Parathyroid adenoma (tissue), 2 donors: ENCODE data around the gene DCDC2B.

ENCODE experiments used
- H2AFZ ChIP-seq: fragments of 300-600 bp; sonication (generic); one replicate; pipeline ENCODE4 v1.7.0; 2017; ENCODE audit warnings: antibody characterized with exemption, mild to moderate bottlenecking
- H3K27ac ChIP-seq: fragments of 300-600 bp; sonication (generic); one replicate; pipeline ENCODE4 v1.7.0; 2017
- H3K27me3 ChIP-seq: fragments of 300-600 bp; sonication (generic); one replicate; pipeline ENCODE4 v1.7.0; 2017; ENCODE audit warnings: low read length; ENCODE audit not compliant: control insufficient read depth, insufficient read depth
- H3K36me3 ChIP-seq: fragments of 300-600 bp; sonication (generic); one replicate; pipeline ENCODE4 v1.7.0; 2017; ENCODE audit warnings: low read length; ENCODE audit not compliant: control insufficient read depth, insufficient read depth
- H3K4me1 ChIP-seq: fragments of 300-600 bp; sonication (generic); one replicate; pipeline ENCODE4 v1.7.0; 2017; ENCODE audit warnings: control low read depth
- H3K4me2 ChIP-seq: fragments of 300-600 bp; sonication (generic); one replicate; pipeline ENCODE4 v1.7.0; 2017; ENCODE audit warnings: low read length
- H3K4me3 ChIP-seq: fragments of 300-600 bp; sonication (generic); one replicate; pipeline ENCODE4 v1.7.0; 2017; ENCODE audit warnings: low read depth, low read length
- H3K79me2 ChIP-seq: fragments of 300-600 bp; sonication (generic); one replicate; pipeline ENCODE4 v1.7.0; 2017; ENCODE audit warnings: control low read depth
- H3K9ac ChIP-seq: fragments of 300-600 bp; sonication (generic); one replicate; pipeline ENCODE4 v1.7.0; 2017; ENCODE audit warnings: mild to moderate bottlenecking
- H3K9me3 ChIP-seq: fragments of 300-600 bp; sonication (generic); one replicate; pipeline ENCODE4 v1.7.0; 2017; ENCODE audit warnings: low read length; ENCODE audit not compliant: control insufficient read depth
- TF ChIP-seq, protein P1 (sequence below): fragments of 300-600 bp; sonication (generic); IDR thresholded peaks from one replicate; pipeline ENCODE4 v1.7.0; 2017; ENCODE audit warnings: antibody characterized with exemption, mild to moderate bottlenecking
- donor health status: primary hyperparathyroidism.

Gene DCDC2B

DNA sequence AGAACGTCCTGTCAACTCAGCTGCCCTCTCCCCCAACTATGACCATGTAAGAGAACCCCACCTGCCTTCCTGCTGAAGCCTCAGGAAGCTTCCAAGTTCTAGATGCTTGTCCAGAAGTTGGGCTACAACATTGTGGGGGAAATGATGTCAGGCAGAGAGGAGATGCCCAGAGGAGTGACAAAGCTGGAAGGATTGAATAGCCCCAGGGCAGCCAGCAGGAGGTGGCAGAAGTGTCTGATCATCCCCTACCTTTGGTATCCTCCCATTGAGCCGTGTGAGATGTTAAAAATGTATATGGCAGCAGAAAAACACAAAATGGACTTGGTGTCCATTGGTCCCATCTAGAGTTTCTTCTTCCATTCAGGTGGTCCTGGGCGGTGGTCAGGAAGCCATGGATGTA lies 19.9 kb downstream of the DCDC2B start:
- no peaks in the 10 kb centered on the region for H3K9me3 ChIP-seq
- no peaks in the 10 kb centered on the region for H3K27me3 ChIP-seq
- no peak overlapping the region for H2AFZ ChIP-seq
- no peak overlapping the region for H3K4me2 ChIP-seq
- peaks cover 2% of the 10 kb centered on the region for H3K79me2 ChIP-seq
- no peaks in the 10 kb centered on the region for H3K4me1 ChIP-seq
- H3K36me3 ChIP-seq: no peaks in the 10 kb centered on the region
- TF ChIP-seq, protein P1, sequence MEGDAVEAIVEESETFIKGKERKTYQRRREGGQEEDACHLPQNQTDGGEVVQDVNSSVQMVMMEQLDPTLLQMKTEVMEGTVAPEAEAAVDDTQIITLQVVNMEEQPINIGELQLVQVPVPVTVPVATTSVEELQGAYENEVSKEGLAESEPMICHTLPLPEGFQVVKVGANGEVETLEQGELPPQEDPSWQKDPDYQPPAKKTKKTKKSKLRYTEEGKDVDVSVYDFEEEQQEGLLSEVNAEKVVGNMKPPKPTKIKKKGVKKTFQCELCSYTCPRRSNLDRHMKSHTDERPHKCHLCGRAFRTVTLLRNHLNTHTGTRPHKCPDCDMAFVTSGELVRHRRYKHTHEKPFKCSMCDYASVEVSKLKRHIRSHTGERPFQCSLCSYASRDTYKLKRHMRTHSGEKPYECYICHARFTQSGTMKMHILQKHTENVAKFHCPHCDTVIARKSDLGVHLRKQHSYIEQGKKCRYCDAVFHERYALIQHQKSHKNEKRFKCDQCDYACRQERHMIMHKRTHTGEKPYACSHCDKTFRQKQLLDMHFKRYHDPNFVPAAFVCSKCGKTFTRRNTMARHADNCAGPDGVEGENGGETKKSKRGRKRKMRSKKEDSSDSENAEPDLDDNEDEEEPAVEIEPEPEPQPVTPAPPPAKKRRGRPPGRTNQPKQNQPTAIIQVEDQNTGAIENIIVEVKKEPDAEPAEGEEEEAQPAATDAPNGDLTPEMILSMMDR: no peak
- H3K9ac ChIP-seq: no peak overlapping the region
- no peak overlapping the region for H3K27ac ChIP-seq
- H3K4me3 ChIP-seq: no peak overlapping the region

DNA sequence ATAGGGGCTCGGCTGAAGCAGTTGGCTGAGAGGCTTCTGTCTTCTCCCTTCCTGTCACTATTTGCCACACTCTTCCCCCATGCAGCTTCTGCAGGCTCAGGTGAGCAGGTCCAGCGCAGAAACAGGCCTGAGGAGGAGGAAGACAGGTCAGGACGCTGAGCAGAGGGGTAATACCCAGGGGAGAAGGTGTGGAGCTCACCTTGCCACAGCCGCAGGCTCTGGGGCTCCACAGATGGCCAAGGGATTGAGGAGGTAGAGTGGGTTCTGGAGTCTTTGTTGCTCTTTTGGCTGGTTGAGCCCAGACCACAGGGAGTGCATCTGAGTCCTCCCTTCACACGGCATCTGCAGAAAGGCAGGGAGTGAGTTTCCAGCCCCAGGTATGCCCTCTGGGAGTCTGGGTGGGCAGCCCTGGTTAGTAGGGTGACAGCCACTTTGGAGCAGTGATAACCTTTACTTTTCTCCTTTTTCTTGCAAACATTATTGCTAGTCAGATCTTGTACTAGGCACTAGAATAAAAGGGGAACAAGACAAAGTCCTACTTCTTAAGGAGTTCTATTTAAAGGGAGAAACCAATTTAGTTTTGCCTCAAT lies 23.0 kb downstream of the DCDC2B start:
- Histone ChIP-seq H3K79me2 (no peaks in the 10 kb centered on the region), H3K27me3 (no peaks in the 10 kb centered on the region), H3K9me3 (no peaks in the 10 kb centered on the region), H3K4me2 (no peak overlapping the region), H3K9ac (no peak overlapping the region), H2AFZ (no peak overlapping the region), H3K4me3 (no peak overlapping the region), H3K4me1 (no peaks in the 10 kb centered on the region), H3K36me3 (no peaks in the 10 kb centered on the region), H3K27ac (no peak overlapping the region)
- TF ChIP-seq, protein P1: no peak

DNA sequence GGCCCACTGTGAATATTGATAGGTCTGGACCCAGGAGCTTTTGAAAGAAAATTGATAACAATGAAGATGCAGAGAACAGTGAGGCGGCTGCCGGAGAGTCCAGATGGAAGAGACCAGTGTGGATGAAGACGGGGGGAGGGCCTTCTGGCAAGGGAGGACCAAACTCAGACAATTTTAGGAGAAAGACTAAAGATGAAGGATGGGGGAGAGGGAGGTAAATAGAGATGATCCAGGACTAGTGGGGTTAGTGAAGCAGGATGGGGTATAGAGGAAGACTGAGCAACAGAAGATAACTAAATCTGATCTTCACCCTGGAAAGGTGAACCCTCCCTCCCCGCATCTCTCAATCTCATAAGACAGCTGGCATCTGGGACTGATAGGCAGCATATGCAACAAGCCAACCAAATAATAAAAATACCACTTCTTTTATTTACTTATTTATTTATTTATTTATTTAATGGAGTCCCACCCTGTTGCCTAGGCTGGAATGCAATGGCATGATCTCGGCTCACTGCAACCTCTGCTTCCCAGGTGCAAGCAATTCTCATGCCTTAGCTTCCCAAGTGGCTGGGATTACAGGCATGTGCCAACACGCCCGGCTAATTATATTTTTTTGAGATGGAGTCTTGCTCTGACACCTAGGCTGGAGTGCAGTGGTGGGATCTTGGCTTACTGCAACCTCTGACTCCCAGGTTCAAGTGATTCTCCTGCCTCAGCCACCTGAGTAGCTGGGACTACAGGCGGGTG lies 23.8 kb downstream of the DCDC2B start:
- no peak overlapping the region for H3K4me2 ChIP-seq
- no peaks in the 10 kb centered on the region for H3K9me3 ChIP-seq
- H3K36me3 ChIP-seq: no peaks in the 10 kb centered on the region
- no peak overlapping the region for H2AFZ ChIP-seq
- H3K4me1 ChIP-seq: no peaks in the 10 kb centered on the region
- no peak overlapping the region for H3K27ac ChIP-seq
- no peak overlapping the region for H3K9ac ChIP-seq
- no peaks in the 10 kb centered on the region for H3K27me3 ChIP-seq
- no peaks in the 10 kb centered on the region for H3K79me2 ChIP-seq
- TF ChIP-seq, protein P1: no peak
- no peak overlapping the region for H3K4me3 ChIP-seq

DNA sequence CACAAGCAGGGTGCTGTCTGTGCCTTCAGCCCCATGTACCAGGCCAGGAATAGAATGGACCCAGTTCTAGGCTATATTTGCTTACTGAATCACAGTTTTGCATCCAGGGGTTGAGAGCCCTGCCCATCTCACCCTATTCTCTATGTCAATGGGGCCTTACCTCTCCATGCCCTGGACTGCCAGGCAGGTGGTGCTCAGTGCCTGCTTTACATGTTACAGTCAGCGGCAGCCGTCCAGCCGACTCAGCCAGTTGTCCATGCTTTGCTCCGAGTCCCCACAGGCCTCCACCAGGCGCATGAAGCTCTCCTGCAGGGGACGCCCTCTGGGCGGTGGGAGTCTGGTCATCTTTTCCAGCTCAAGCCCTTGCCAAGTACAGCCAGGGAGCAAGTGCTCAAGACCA lies 25.9 kb downstream of the DCDC2B start:
- Histone ChIP-seq H3K36me3 (no peaks in the 10 kb centered on the region), H3K9me3 (no peaks in the 10 kb centered on the region), H3K4me3 (no peak overlapping the region), H3K27me3 (no peaks in the 10 kb centered on the region), H3K27ac (no peak overlapping the region), H3K9ac (no peak overlapping the region), H3K79me2 (no peaks in the 10 kb centered on the region), H2AFZ (no peak overlapping the region), H3K4me2 (no peak overlapping the region), H3K4me1 (no peaks in the 10 kb centered on the region)
- TF ChIP-seq, protein P1: no peak

DNA sequence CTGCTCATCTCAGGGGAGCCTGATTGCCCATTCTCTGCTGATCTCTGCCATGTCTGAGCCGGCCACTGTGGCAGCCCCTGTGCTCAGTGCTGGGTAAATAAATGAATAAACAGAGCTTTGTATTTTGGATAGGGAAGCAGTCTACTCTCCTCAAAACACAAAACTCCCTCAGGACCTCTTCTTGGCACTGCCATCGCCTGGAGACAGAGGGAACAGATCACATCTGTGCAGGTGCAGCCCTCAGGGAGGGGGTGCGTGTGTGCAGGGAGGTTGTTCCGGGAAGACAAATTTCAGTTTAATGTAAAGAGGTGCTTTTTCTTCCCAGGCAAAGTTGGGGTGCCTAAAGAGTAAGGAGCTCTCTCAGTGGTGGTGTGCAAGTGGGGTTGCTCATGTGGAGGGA lies 30.4 kb downstream of the DCDC2B start:
- Histone ChIP-seq H2AFZ (no peak overlapping the region), H3K9ac (no peak overlapping the region), H3K9me3 (no peaks in the 10 kb centered on the region), H3K4me1 (no peaks in the 10 kb centered on the region), H3K4me2 (peak overlapping the region; percentile 92), H3K79me2 (no peaks in the 10 kb centered on the region), H3K27me3 (no peaks in the 10 kb centered on the region), H3K4me3 (no peak overlapping the region), H3K27ac (no peak overlapping the region), H3K36me3 (no peaks in the 10 kb centered on the region)
- TF ChIP-seq, protein P1: no peak
